A549 treated with CpdA at 1 μM for 4 hours (cell line): ENCODE data around the gene ANP32A. TPM values are rescaled to one million over a fixed set of nuclear protein-coding genes. Genes with fewer than 3 reads are reported as not detected.

Experiments used
- total RNA-seq: library from RNA; stranded (reverse); fragments of 200-300 nt; extraction: Qiagen RNA extraction; gene quantifications from 5 replicates; pipeline ENCODE4 v1.2.3, GENCODE V29; 2022; ENCODE audit warnings: low read depth

Gene ANP32A
- 275 to 313 TPM (median 277 TPM) in 5 replicates for total RNA-seq

DNA sequence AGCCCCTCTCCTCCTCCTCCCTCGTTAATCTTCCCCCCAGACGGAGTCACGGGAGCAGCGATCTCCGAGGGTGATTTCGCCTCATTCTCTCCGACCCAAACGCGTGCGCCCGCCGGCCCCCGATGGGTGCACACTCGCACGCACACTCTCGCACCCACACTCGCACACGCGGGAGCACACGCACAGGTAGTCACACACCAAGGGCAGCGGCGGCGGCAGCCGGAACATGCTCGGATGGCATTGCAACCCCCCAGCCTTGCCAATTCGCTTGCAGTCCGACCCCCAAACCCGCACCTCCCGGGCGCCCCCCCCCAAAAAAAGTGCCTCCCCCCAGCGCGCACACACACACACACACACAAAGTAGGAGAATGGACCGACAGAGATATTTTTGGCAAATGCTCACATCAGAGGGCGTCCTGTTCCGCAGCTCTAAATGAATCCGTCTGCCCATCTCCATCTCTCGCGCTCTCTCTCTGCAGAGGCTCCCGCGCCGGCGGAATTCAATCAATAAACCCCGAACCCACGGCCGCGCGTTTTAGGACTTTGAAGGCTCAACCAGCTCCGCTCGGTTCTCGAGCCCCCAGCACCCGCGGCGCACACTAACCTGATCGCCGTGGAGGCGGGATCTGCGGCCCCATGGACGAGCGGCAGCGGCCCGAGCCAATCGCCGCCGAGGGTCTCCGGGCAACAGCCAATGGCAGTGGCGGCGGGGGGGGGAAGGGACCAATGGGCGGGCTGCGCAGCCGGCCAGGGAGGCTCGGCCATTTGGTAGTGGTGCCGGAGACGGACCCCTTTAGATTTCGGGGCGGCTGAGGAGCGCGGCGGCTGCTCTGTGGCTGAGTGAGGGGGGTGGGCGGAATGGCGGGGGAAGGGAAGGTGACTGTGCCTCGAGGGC is at the start of gene ANP32A:
Gene ANP32A, minus strand, starts transcription at position 601 of the 895 bp plus-strand sequence. Its CDS starts 144 bp downstream, at position 457.

Other genes with a start within 250 kb of the ANP32A start
- gene CORO2B, start 241.9 kb downstream of the ANP32A start, total RNA-seq = 2.7 to 4.8 TPM (median 3.7 TPM) in 5 replicates
- not detected in 5 replicates for gene SPESP1, start 109.6 kb upstream of the ANP32A start, total RNA-seq
- 0.27 to 0.38 TPM (median 0.31 TPM) in 5 replicates for gene NOX5, start 193.8 kb upstream of the ANP32A start, total RNA-seq